ENCODE results near the gene PDE4DIP.
"Not testable (repeated sequence)": the region's sequence is repeated elsewhere in the genome, so short reads cannot be mapped to it uniquely, and the experiment has no call there.

PDE4DIP gene

GRCh38 chr1:148921047-148921446 lies 76.8 kb downstream of the PDE4DIP start:
- DNase-seq (ENCODE audit: low spot score): not testable (repeated sequence)

DNA sequence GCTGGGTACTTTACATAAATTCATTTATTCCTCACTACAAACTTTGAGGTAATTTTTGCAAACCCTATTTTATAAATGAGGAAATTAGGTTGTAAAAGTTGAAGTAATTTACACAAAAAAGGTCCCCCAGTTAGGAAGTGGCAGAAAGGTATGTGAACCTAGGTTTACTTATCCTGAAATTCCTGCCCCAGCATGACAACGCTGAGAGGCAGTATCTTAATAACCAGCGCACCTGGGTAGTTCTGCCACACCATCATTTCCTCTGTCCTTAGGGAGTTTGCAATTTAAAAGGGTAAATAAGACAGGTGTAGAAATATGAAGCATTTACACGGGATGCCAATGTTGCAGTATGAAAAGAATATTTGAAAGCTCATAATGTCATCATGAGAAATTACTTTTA lies 79.6 kb downstream of the PDE4DIP start:
- not testable (repeated sequence) for DNase-seq (ENCODE audit: low spot score)

GRCh38 chr1:148927645-148928044 lies 83.4 kb downstream of the PDE4DIP start:
- DNase-seq (ENCODE audit: low spot score): not testable (repeated sequence)

- not testable (repeated sequence) for DNase-seq (ENCODE audit: low spot score)
Measured at GRCh38 chr1:148929253-148929652, 85.0 kb downstream of the PDE4DIP start.

- not testable (repeated sequence) for DNase-seq (ENCODE audit: low spot score)
Measured at GRCh38 chr1:148935381-148936002, 91.3 kb downstream of the PDE4DIP start.

DNA sequence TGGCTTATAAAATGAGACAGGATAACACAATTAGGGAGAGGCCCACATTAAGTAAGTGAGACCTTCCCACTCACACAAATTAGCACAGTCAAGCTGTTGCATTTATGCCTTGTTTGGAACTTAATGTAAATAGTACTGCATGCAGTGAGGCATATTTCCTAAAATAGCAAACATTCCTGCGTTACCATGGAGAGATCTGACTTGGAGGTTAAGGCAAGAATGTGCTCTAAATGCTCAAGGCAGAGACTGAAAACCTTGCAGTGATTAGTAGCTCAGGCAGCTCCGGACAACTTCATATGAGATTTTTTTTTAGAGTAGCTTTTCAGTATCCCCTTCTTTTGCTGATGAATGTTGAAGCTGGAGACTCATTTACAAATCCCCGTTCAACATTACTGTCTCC lies 98.7 kb downstream of the PDE4DIP start:
- DNase-seq (ENCODE audit: low spot score): not testable (repeated sequence)

GRCh38 chr1:148945130-148945529 lies 100.9 kb downstream of the PDE4DIP start:
- not testable (repeated sequence) for DNase-seq (ENCODE audit: low spot score)

DNA sequence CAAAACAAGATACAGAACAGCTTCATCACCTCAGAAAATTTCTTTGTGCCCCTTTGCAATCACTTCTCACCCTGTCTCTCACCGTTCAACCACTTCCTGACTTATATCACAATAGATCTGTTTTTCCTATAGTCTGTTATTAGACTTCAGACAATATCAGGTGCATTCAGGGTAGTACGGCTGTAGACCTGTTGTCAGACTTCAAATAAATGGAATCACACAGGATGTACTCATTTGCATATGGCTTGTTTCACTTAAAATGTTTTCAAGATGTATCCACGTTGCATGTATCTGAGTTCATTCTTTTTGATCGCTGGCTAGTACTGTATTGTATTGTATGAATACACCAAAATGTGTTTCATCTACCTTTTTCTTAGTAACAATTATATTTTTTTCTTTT lies 104.5 kb downstream of the PDE4DIP start:
- DNase-seq (ENCODE audit: low spot score): not testable (repeated sequence)

DNA sequence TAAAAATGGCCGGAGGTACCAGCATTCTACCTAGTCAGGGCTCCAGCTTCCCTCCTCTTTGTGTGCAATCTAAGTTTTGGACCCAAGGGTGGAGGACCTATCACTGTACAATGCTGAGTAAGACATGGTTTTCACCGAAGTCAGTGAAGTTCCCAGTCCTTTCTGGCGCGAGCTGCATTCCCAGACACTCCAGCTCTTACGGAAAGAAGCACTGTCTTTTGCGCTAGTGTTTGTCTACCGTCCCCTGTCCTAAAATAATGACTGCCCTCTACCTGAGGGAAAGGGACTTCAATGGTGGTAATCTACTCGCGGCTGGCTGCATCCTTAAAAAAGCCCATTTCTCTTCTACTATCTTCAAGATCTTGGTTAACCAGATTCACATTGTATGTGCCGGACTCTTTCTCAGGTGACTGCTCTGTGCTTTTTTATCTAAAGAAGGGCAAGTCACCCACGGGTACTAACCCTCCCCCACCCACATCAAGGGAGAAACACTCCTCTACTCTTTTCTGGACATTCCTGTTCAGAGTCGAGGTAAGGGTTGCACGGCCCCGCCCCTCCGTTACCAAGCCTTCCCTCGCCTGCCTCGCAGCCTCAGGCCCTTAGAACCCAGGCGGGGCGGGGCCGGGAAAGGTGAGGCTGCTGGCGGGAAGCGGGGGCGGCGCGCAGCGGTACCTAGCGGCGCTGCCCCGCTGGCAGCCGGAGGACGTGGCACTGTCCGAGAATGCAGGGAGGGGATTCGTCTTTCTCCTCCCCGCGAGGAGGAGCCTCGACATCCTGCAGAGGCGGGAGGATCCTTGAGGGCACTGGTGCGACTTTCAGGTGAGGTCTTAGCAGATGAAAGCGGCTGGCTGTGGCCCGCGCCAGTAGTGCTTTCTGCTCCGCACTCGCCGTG lies 107.4 kb downstream of the PDE4DIP start:
- not testable (repeated sequence) for DNase-seq (ENCODE audit: low spot score)

DNA sequence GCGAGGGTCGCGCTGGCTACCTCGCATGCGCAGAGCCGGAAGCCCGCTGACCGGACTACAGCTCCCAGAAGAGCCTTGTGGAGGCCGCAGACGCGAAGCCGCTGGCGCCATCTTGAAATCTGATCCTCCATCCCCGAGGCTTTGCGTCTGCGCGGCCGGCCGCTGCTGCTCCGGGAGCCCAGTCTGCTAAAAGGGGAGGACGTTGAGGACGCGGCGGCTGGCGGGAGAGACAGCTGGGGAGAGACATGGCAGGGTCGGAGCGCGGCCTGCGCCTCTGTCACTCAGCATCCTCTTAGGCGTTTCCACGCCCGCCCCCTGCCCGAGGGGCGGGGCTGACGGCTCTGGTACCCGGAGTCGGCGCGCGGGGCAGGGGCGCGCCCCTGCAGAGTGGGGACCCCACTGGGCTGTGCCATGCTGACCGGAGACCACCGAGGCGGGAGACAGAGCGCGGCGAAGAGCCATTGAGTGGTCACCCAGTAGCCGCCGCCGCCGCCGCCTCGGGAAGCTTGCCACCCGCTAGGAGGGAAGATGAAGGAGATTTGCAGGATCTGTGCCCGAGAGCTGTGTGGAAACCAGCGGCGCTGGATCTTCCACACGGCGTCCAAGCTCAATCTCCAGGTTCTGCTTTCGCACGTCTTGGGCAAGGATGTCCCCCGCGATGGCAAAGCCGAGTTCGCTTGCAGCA lies 108.2 kb downstream of the PDE4DIP start:
- not testable (repeated sequence) for DNase-seq (ENCODE audit: low spot score)

DNA sequence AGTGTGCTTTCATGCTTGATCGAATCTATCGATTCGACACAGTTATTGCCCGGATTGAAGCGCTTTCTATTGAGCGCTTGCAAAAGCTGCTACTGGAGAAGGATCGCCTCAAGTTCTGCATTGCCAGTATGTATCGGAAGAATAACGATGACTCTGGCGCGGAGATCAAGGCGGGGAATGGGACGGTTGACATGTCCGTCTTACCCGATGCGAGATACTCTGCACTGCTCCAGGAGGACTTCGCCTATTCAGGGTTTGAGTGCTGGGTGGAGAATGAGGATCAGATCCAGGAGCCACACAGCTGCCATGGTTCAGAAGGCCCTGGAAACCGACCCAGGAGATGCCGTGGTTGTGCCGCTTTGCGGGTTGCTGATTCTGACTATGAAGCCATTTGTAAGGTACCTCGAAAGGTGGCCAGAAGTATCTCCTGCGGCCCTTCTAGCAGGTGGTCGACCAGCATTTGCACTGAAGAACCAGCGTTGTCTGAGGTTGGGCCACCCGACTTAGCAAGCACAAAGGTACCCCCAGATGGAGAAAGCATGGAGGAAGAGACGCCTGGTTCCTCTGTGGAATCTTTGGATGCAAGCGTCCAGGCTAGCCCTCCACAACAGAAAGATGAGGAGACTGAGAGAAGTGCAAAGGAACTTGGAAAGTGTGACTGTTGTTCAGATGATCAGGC lies 108.8 kb downstream of the PDE4DIP start:
- DNase-seq (ENCODE audit: low spot score): peak; percentile 6

DNA sequence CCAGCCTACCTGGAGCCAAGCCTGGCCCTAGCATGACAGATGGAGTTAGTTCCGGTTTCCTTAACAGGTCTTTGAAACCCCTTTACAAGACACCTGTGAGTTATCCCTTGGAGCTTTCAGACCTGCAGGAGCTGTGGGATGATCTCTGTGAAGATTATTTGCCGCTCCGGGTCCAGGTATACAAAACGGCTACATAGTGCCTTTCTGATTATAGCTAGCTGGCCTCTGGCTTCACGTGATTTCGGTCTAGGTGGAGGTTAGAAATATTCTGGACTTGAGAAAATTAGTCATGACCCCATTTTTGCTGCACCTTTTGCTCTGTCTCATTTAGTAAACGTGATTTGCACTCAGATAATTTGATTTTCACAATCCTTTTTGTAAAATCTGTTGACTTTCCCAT lies 109.5 kb downstream of the PDE4DIP start:
- DNase-seq (ENCODE audit: low spot score): not testable (repeated sequence)

DNA sequence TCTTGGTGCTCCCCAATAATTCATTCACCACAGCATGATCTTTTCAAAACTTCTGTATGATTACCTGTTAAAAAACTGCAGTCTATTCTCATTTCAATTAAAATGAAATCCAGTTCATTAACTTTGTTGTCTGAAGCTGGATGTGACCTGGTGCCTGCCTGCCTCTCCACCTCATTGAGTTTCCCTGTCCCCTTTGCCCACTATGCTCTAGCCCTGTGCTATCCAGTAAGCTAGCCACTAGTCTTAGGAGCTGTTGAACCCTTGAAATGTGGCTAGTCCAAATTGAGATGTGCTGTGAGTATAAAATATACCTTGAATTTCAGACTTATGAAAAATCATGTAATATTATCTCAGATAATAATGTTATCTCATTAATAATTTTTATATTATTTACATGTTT lies 114.1 kb downstream of the PDE4DIP start:
- not testable (repeated sequence) for DNase-seq (ENCODE audit: low spot score)

GRCh38 chr1:148960212-148961000 lies 116.2 kb downstream of the PDE4DIP start:
- DNase-seq (ENCODE audit: low spot score): not testable (repeated sequence)

GRCh38 chr1:148962127-148962857 lies 118.1 kb downstream of the PDE4DIP start:
- DNase-seq (ENCODE audit: low spot score): not testable (repeated sequence)

GRCh38 chr1:148966084-148966483 lies 121.9 kb downstream of the PDE4DIP start:
- not testable (repeated sequence) for DNase-seq (ENCODE audit: low spot score)

GRCh38 chr1:148967580-148967979 lies 123.4 kb downstream of the PDE4DIP start:
- DNase-seq (ENCODE audit: low spot score): not testable (repeated sequence)

DNA sequence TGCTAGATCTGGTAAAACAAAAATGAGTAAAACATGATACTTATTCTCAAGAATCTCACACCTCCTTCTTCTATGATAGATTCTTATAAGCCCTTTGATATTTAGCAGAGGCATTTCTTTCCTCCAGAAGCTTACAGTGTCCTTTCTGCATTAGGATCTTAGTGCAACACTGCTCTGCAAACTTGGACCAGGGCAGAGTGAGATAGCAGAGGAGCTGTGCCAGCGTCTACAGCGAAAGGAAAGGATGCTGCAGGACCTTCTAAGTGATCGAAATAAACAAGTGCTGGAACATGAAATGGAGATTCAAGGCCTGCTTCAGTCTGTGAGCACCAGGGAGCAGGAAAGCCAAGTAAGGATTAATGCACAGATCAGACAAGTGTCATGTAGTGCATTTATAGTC lies 124.5 kb downstream of the PDE4DIP start:
- DNase-seq (ENCODE audit: low spot score): not testable (repeated sequence)

GRCh38 chr1:148969126-148969525 lies 124.9 kb downstream of the PDE4DIP start:
- not testable (repeated sequence) for DNase-seq (ENCODE audit: low spot score)

GRCh38 chr1:148975453-148975852 lies 131.2 kb downstream of the PDE4DIP start:
- DNase-seq (ENCODE audit: low spot score): not testable (repeated sequence)

All from hepatic stellate cell (primary cell).